Fibroblast of pulmonary artery (primary cell): ENCODE measurements around the gene CAMK1.

Experiments used
- DNase-seq: peaks from one replicate; pipeline ENCODE4 v3.0.0-alpha.2; 2010; ENCODE audit warnings: low read depth
- H3K4me3 ChIP-seq: replicated peaks from 2 replicates; pipeline ENCODE4 v1.5.1; 2011; ENCODE audit warnings: low read depth, mild to moderate bottlenecking, control low read depth, low read length, moderate library complexity
- CTCF ChIP-seq: IDR thresholded peaks from 2 replicates; pipeline ENCODE4 v1.5.1; 2011; ENCODE audit warnings: mild to moderate bottlenecking, control low read depth, low read length, inconsistent platforms; ENCODE audit errors: missing control alignments

CAMK1 gene

GRCh38 chr3:9806137-9806536 is 36.4 kb upstream of the CAMK1 start:
- DNase-seq, result no peak
- TF ChIP-seq CTCF, result no peak
- H3K4me3 ChIP-seq, result no peak overlapping the region

- DNase-seq, result no peak
- no peak for TF ChIP-seq CTCF
- no peak overlapping the region for H3K4me3 ChIP-seq
Observed at GRCh38 chr3:9804996-9805395, 35.2 kb upstream of the CAMK1 start.

- no peak for DNase-seq
- no peak overlapping the region for H3K4me3 ChIP-seq
- TF ChIP-seq CTCF, result no peak
Observed at GRCh38 chr3:9803494-9803893, 33.7 kb upstream of the CAMK1 start.

GRCh38 chr3:9800529-9800928 is 30.8 kb upstream of the CAMK1 start:
- H3K4me3 ChIP-seq, result no peak overlapping the region
- no peak for DNase-seq
- peak; percentile 24 for TF ChIP-seq CTCF

- no peak for TF ChIP-seq CTCF
- DNase-seq, result peak; percentile 67
- H3K4me3 ChIP-seq, result no peak overlapping the region
Observed at GRCh38 chr3:9797196-9797945, 27.6 kb upstream of the CAMK1 start.

GRCh38 chr3:9795207-9795606 is 25.5 kb upstream of the CAMK1 start:
- TF ChIP-seq CTCF, result no peak
- no peak overlapping the region for H3K4me3 ChIP-seq
- DNase-seq, result no peak

GRCh38 chr3:9794400-9794799 is 24.7 kb upstream of the CAMK1 start:
- no peak for DNase-seq
- no peak for TF ChIP-seq CTCF
- H3K4me3 ChIP-seq, result no peak overlapping the region
